CD14-positive monocyte (primary cell): ENCODE measurements around the gene NOTCH1. TPM values are rescaled to one million over a fixed set of nuclear protein-coding genes. Genes with fewer than 3 reads are reported as not detected.

ENCODE experiments used
- DNase-seq, 3 donors: peaks; one replicate each; pipeline ENCODE4 v3.0.0-alpha.2; 2011 to 2022
- H2AFZ ChIP-seq: 2 replicates; pipeline ENCODE4 v1.6.0; 2012; ENCODE audit warnings: mild to moderate bottlenecking, low read depth, low read length, inconsistent platforms; ENCODE audit not compliant: insufficient read depth, poor library complexity, severe bottlenecking
- H3K27ac ChIP-seq, 2 donors: 1 replicate in 1 of 2; 2 replicates in 1 of 2; pipeline ENCODE4 v1.5.1; 2012 to 2013; ENCODE audit warnings: low read length in 2 of 2, control low read depth in 1 of 2, inconsistent platforms in 1 of 2, low read depth in 1 of 2, mild to moderate bottlenecking in 1 of 2
- H3K27me3 ChIP-seq, 2 donors: one replicate each; pipeline versions ENCODE4 v1.6.0 to v1.6.1; 2011 to 2013; ENCODE audit warnings: low read length in 2 of 2; ENCODE audit not compliant: control insufficient read depth in 2 of 2, insufficient read depth in 2 of 2
- H3K36me3 ChIP-seq, 2 donors: replicated peaks in 1 of 2; 1 replicate in 1 of 2; 2 replicates in 1 of 2; pipeline versions ENCODE4 v1.5.1 to v1.6.1; 2012 to 2013; ENCODE audit warnings: low read length in 2 of 2, control low read depth in 1 of 2, inconsistent platforms in 1 of 2, mild to moderate bottlenecking in 1 of 2; ENCODE audit not compliant: insufficient read depth in 2 of 2, control insufficient read depth in 1 of 2
- H3K4me1 ChIP-seq, 2 donors: 1 replicate in 1 of 2; 2 replicates in 1 of 2; pipeline versions ENCODE4 v1.5.1 to v1.6.1; 2012 to 2013; ENCODE audit warnings: low read length in 2 of 2, control low read depth in 1 of 2, inconsistent platforms in 1 of 2, mild to moderate bottlenecking in 1 of 2, moderate library complexity in 1 of 2; ENCODE audit not compliant: insufficient read depth in 2 of 2, control insufficient read depth in 1 of 2
- H3K4me2 ChIP-seq: replicated peaks from 2 replicates; pipeline ENCODE3; 2012; ENCODE audit warnings: low read length, moderate library complexity, mild to moderate bottlenecking; ENCODE audit not compliant: poor library complexity, severe bottlenecking; ENCODE audit errors: extremely low read depth
- H3K4me3 ChIP-seq, 3 experiments: fragments of 200-600 bp in 1 of 3; sonication (generic) in 1 of 3; replicated peaks in 1 of 3; 1 replicate in 2 of 3; 2 replicates in 1 of 3; pipeline ENCODE4 v1.5.1; 2011 to 2013; ENCODE audit warnings: low read length in 3 of 3, mild to moderate bottlenecking in 3 of 3, control low read depth in 2 of 3, low read depth in 2 of 3, inconsistent platforms in 1 of 3, moderate library complexity in 1 of 3
- H3K79me2 ChIP-seq: 2 replicates; pipeline ENCODE4 v1.6.0; 2012; ENCODE audit warnings: mild to moderate bottlenecking, control low read depth, inconsistent platforms, low read length, moderate library complexity; ENCODE audit not compliant: insufficient read depth
- H3K9ac ChIP-seq: 2 replicates; pipeline ENCODE4 v1.6.0; 2017; ENCODE audit warnings: low read length, mild to moderate bottlenecking; ENCODE audit not compliant: insufficient read depth, poor library complexity, severe bottlenecking
- H3K9me3 ChIP-seq, 2 donors: replicated peaks in 1 of 2; 1 replicate in 1 of 2; 2 replicates in 1 of 2; pipeline versions ENCODE4 v1.5.1 to v1.6.1; 2012 to 2013; ENCODE audit warnings: low read length in 2 of 2, control low read depth in 1 of 2; ENCODE audit not compliant: control insufficient read depth in 1 of 2, insufficient read depth in 1 of 2
- H4K20me1 ChIP-seq: 2 replicates; pipeline ENCODE4 v1.6.0; 2012; ENCODE audit warnings: mild to moderate bottlenecking, low read length, control low read depth, moderate library complexity; ENCODE audit not compliant: insufficient read depth
- H3K27ac Mint-ChIP-seq, 7 donors: one replicate each; pipeline ENCODE4 v1.8.0; 2020; ENCODE audit warnings: mild to moderate bottlenecking in 7 of 7, mixed read lengths in 7 of 7, moderate library complexity in 6 of 7, inconsistent platforms in 2 of 7
- H3K27me3 Mint-ChIP-seq, 3 donors: one replicate each; pipeline ENCODE4 v1.8.0; 2021 to 2022; ENCODE audit warnings: low read depth in 3 of 3, mild to moderate bottlenecking in 3 of 3, mixed read lengths in 3 of 3, moderate library complexity in 3 of 3, inconsistent platforms in 1 of 3
- H3K36me3 Mint-ChIP-seq, 2 donors: one replicate each; pipeline ENCODE4 v1.8.0; 2020; ENCODE audit warnings: mixed read lengths in 2 of 2, inconsistent platforms in 1 of 2, mild to moderate bottlenecking in 1 of 2
- H3K4me1 Mint-ChIP-seq: one replicate; pipeline ENCODE4 v1.8.0; 2020; ENCODE audit warnings: mild to moderate bottlenecking, mixed read lengths
- H3K4me3 Mint-ChIP-seq, 2 donors: one replicate each; pipeline ENCODE4 v1.8.0; 2020; ENCODE audit warnings: mild to moderate bottlenecking in 2 of 2, mixed read lengths in 2 of 2, moderate library complexity in 1 of 2
- H3K9me3 Mint-ChIP-seq, 7 donors: one replicate each; pipeline ENCODE4 v1.8.0; 2020 to 2022; ENCODE audit warnings: mixed read lengths in 7 of 7, mild to moderate bottlenecking in 6 of 7, moderate library complexity in 6 of 7, inconsistent platforms in 2 of 7
- WGBS: methylation state at CpG from one replicate; pipeline ENCODE4 v1.1.5; 2013; ENCODE audit warnings: missing lambda C conversion rate; ENCODE audit not compliant: insufficient coverage; 5-methylcytosine and 5-hydroxymethylcytosine counted together
- intact Hi-C, 2 donors: fragments of 100-400 bp; cut with micrococcal nuclease; formaldehyde crosslinking; loops; one replicate each; pipeline versions ENCODE4 v1.15.0 to v1.15.1; 2023
- polyA plus RNA-seq, 3 donors: library from polyadenylated mRNA; depleted of rRNA in 1 of 3; unstranded in 2 of 3; stranded (reverse) in 1 of 3; fragments of 300-500 nt in 2 of 3; fragments of >200 nt in 1 of 3; fragmentation: Illumina TruSeq in 2 of 3; gene quantifications; 1 replicate in 2 of 3; 2 replicates in 1 of 3; pipeline ENCODE4 v1.2.3, GENCODE V29; 2012 to 2021
- TF ChIP-seq, protein P1 (sequence below): fragments of 200-600 bp; IDR thresholded peaks from one replicate; pipeline ENCODE4 v1.8.0; 2022; ENCODE audit warnings: antibody characterized with exemption, mild to moderate bottlenecking

Gene NOTCH1
- polyA plus RNA-seq, 3 donors = 1.4 to 33.0 (median 2.2) TPM

DNA sequence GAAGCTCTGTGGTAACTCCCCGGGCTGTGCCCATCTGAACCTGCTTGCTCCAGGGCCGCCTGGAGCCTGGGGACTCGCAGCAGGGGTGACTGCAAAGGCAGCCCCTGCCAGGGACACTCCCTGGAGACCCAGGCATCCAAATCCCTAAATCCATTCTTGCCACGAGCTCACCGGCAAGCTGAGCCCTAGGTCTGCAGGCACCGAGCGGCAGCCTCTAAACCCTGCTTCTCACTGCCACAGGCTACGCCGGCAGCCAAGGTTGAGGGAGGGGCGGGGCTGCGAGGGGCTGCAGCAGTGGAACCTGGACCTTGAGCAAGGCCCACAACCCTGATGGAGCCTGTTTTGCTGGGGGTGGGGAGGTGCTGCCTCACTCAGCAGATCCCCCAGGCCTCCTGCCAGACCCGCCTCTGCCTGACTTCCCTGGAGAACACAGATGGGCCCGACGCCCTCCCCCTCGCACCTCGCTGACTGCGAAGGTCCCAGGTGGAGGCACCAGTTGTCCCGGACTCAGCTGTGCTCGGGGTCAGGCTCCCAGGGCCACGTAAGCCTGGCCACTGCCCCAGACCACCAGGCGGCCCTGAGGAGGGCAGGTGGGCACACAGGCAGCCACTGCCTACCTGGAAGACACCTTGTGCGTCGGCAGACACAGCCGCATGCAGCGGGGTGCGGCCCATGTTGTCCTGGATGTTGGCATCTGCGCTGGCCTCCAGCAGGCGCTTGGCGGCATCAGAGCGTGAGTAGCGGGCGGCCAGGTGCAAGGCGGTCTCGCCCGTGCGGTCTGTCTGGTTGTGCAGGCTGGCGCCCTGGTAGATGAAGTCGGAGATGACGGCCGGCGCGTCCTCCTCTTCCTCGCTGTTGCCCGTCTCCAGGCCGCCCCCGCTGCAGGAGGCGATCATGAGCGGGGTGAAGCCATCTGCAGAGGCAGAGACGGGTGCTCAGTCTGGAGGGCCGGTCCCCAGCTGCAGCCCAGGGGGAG lies 45.6 kb downstream of the NOTCH1 start:
- H4K20me1 ChIP-seq = peaks cover 98% of the 10 kb centered on the region
- H2AFZ ChIP-seq = no peak overlapping the region
- H3K4me1 ChIP-seq = no peaks in the 10 kb centered on the region
- no peak overlapping the region for H3K27ac Mint-ChIP-seq
- intact Hi-C loops = no loop called here
- no peak overlapping the region for H3K4me3 Mint-ChIP-seq
- H3K27me3 Mint-ChIP-seq = peaks cover 0 to 2% (median 0%) of the 10 kb centered on the region in 3 donors
- H3K9me3 Mint-ChIP-seq = no peaks in the 10 kb centered on the region
- no peaks in the 10 kb centered on the region for H3K4me1 Mint-ChIP-seq
- TF ChIP-seq, protein P1, sequence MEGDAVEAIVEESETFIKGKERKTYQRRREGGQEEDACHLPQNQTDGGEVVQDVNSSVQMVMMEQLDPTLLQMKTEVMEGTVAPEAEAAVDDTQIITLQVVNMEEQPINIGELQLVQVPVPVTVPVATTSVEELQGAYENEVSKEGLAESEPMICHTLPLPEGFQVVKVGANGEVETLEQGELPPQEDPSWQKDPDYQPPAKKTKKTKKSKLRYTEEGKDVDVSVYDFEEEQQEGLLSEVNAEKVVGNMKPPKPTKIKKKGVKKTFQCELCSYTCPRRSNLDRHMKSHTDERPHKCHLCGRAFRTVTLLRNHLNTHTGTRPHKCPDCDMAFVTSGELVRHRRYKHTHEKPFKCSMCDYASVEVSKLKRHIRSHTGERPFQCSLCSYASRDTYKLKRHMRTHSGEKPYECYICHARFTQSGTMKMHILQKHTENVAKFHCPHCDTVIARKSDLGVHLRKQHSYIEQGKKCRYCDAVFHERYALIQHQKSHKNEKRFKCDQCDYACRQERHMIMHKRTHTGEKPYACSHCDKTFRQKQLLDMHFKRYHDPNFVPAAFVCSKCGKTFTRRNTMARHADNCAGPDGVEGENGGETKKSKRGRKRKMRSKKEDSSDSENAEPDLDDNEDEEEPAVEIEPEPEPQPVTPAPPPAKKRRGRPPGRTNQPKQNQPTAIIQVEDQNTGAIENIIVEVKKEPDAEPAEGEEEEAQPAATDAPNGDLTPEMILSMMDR = no peak
- DNase-seq = no peak
- no peaks in the 10 kb centered on the region for H3K9me3 ChIP-seq
- H3K27ac ChIP-seq = no peak overlapping the region
- no peak overlapping the region for H3K9ac ChIP-seq
- 97% methylated on average over 45 of the region's 50 CpGs for WGBS
- H3K79me2 ChIP-seq = no peaks in the 10 kb centered on the region
- peaks cover 66 to 94% of the 10 kb centered on the region in 2 donors for H3K36me3 Mint-ChIP-seq
- H3K36me3 ChIP-seq = peaks cover 95 to 100% of the 10 kb centered on the region in 2 donors
- no peak overlapping the region for H3K4me2 ChIP-seq
- no peaks in the 10 kb centered on the region for H3K27me3 ChIP-seq
- no peak overlapping the region for H3K4me3 ChIP-seq

DNA sequence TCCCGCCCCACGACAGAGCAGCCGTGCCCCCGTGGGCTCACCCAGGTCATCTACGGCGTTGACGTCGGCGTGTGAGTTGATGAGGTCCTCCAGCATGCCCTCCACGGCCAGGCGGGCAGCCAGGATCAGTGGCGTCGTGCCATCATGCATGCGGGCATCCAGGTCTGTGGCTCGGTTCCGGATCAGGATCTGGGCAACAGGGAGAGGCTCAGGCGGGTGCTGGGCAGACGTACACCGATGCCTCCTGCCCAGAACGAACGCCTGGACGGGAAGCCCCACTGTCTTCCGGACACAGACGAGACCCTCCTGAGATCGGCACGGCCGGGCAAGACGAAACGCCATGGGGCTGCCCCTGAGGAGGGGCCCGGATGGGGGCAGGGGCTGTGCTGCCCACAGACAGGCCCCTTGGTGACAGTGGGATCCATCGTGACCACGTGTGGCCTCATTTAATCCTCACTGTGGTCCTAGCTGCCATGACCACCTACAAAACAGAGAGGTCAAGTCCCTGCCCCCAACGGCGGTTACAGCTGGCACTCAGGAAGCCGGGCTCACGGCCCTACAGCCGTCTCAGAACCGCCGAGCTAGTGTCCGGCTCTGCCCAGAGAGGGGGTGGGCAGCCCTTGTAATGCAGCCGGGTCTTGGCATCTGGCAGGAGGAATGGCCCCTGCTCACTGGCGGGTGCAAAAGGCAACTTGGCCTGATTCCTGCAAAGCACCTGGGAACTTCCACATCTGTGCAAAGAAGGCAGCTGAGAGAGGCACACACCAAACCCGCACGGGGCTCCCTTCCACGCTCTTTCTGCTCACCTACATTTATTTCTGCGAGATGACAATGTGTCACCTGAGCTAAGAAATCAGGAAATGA lies 46.5 kb downstream of the NOTCH1 start:
- peaks cover 0 to 2% (median 0%) of the 10 kb centered on the region in 3 donors for H3K27me3 Mint-ChIP-seq
- Histone ChIP-seq H3K27ac (no peak overlapping the region), H3K4me1 (no peaks in the 10 kb centered on the region), H3K9ac (no peak overlapping the region), H3K36me3 (peaks cover 94 to 99% of the 10 kb centered on the region in 2 donors), H3K79me2 (no peaks in the 10 kb centered on the region), H3K4me2 (no peak overlapping the region), H3K9me3 (no peaks in the 10 kb centered on the region), H4K20me1 (peaks cover 98% of the 10 kb centered on the region), H2AFZ (no peak overlapping the region), H3K4me3 (no peak overlapping the region), H3K27me3 (no peaks in the 10 kb centered on the region)
- TF ChIP-seq, protein P1 = no peak
- H3K4me1 Mint-ChIP-seq = no peaks in the 10 kb centered on the region
- peaks cover 65 to 91% of the 10 kb centered on the region in 2 donors for H3K36me3 Mint-ChIP-seq
- intact Hi-C loops = no loop called here
- WGBS = 95% methylated on average over 44 of the region's 46 CpGs
- no peak overlapping the region for H3K4me3 Mint-ChIP-seq
- DNase-seq = no peak
- no peak overlapping the region for H3K27ac Mint-ChIP-seq
- no peaks in the 10 kb centered on the region for H3K9me3 Mint-ChIP-seq
